ENCODE measurements around the gene CRYL1.

CRYL1 gene

DNA sequence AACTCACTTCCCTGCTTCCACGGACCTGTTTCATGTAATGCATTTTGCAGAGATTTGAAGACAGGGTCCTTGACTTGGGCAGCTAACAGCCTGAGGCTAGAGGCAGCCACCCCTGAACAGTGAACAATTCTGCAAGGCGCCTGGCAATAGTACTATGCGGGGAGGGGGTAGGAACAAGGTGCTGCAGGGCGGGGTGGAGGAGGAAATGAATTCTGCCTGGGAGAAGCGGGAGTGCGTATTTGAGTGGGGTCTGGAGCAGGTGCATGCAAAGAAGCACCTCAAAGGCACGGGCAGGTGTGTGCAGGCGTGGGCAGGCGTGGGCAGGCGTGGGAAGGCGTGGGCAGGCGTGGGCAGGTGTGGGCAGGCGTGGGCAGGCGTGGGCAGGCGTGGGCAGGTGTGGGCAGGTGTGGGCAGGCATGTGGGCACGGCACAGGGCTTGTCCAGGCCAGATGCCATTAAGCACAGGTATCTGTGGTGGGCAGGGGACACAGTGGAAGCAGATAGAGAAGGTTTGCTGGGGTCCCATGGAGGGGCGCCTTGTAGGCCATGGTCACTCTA is 163.1 kb downstream of the CRYL1 start:
- DNase-seq: no peak

DNA sequence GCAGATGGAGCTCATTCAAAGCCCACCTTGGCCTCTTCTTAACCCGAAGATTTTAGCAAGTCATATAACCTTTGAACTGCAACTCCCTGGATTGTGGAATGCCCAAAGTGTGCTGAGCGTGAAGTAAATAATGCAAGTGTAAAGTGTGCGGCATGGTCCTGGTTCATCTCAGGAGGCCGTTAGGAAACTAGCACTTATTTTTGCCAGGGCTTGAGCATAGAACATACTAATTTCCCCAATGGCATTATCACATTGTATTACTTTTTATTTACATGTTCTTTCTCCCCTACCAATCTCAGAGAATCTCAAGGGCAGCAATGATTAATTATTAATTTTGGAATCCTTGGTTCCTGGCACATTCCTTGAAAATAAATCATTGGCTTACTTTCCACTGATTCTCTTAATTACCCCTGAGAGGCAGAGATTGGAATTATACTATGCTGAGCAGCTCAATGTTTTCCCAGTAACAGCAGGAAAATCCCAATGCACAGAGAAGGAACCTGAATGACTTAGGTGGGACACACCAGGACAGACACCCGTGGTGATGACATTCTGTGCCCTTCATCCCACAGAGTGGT is 164.7 kb downstream of the CRYL1 start:
- no peak for DNase-seq

DNA sequence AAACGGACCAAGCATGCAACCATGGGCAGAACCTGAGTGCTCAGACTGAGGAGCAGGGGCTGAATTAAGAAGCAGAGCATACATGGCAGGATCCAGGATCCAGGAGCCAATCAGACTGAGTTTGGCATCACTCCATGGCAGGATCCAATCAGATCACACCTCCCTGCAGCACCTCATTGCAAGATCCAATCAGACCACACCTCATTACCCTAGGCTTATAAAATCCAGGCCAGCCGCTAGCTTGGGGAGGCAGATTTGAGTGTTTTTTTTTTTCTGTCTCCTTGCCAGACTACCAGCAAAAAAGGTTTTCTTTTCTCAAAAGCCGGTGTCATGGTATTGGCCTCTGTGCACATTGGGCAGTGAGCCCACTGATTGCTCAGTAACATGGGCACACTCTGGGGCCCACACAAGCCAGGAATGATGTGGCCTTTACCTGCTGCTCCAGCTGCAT is 165.6 kb downstream of the CRYL1 start:
- DNase-seq: no peak

GRCh38 chr13:20359335-20359734 is 166.3 kb downstream of the CRYL1 start:
- no peak for DNase-seq

DNA sequence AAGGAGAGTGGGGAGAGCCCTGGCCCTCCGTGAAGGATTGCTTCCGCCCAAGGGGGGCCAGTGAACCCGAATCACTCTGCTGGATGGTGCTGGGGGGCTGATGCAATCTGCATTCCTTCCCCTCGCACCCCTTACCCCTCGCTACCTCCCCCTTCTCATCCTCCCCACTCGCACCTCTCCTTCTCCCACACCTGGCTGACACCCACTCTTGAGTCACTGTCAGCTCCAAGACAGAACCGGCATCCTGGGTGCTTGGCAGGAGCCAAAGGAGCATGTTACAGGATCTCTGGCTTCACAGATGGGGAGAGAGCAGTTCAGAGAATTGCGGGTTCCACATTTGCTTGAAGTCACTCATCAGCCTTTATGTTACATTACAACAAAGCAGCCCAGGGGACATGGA is 167.6 kb downstream of the CRYL1 start:
- no peak for DNase-seq

- no peak for DNase-seq
Observed at GRCh38 chr13:20356444-20356843, 169.2 kb downstream of the CRYL1 start.

DNA sequence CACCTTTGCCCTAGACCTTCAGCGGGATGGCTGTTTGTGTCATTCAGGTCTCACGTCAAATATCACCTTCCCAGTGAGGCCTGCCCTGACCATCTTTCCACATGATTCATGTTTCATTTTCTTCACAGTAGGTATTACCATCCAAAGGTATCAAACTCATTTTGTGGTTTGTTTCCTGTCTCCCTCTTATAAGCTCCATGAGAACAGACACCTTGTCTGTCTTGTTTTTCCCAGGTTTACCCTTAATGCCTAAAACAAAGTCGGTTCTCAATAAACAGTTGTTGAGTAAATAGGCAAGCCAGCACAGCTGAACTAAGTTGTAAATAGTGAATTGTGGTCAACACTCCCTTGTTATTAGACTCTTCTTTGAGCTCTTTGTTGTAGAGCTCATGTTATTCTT is 170.9 kb downstream of the CRYL1 start:
- DNase-seq: no peak

GRCh38 chr13:20353973-20354372 is 171.7 kb downstream of the CRYL1 start:
- no peak for DNase-seq
